ENCODE data around the gene ING4.

Gene ING4

GRCh38 chr12:6647083-6647604 is 15.8 kb downstream of the ING4 start, which contains the start of gene ACRBP:
Gene ACRBP, minus strand, starts transcription at chr12:6647432. Its CDS starts 66 bp downstream, at chr12:6647366.
- H3K4me3 ChIP-seq (ENCODE audit: low read depth, low read length) = peak within 1 kb of the TSS; percentile 45
- DNase-seq (ENCODE audit: low read depth, low spot score) = peak; percentile 62
- in situ Hi-C loops (cut with HindIII; ENCODE audit: low sequenced_read_pairs) = no loop called here
- TF ChIP-seq CTCF (IDR thresholded peaks at IDR 0.05; ENCODE audit: low read depth, low read length) = no peak

- in situ Hi-C loops (cut with HindIII; ENCODE audit: low sequenced_read_pairs) = no loop called here
- H3K4me3 ChIP-seq (ENCODE audit: low read depth, low read length) = peak overlapping the region; percentile 45
Observed at GRCh38 chr12:6646276-6647082, 16.4 kb downstream of the ING4 start.

GRCh38 chr12:6644903-6645302 is 18.0 kb downstream of the ING4 start:
- peak; percentile 40 for TF ChIP-seq CTCF (IDR thresholded peaks at IDR 0.05; ENCODE audit: low read depth, low read length)
- DNase-seq (ENCODE audit: low read depth, low spot score) = no peak
- in situ Hi-C loops (cut with HindIII; ENCODE audit: low sequenced_read_pairs) = no loop called here
- no peak overlapping the region for H3K4me3 ChIP-seq (ENCODE audit: low read depth, low read length)

More at GRCh38 chr12:6646276-6647082, 16.4 kb downstream of the ING4 start:
- DNase-seq (ENCODE audit: low read depth, low spot score) = no peak
- no peak for TF ChIP-seq CTCF (IDR thresholded peaks at IDR 0.05; ENCODE audit: low read depth, low read length)

- no peak overlapping the region for H3K4me3 ChIP-seq (ENCODE audit: low read depth, low read length)
- TF ChIP-seq CTCF (IDR thresholded peaks at IDR 0.05; ENCODE audit: low read depth, low read length) = no peak
- no peak for DNase-seq (ENCODE audit: low read depth, low spot score)
- in situ Hi-C loops (cut with HindIII; ENCODE audit: low sequenced_read_pairs) = no loop called here
Observed at GRCh38 chr12:6644257-6644596, 18.7 kb downstream of the ING4 start.

- TF ChIP-seq CTCF (IDR thresholded peaks at IDR 0.05; ENCODE audit: low read depth, low read length) = no peak
- no peak overlapping the region for H3K4me3 ChIP-seq (ENCODE audit: low read depth, low read length)
- DNase-seq (ENCODE audit: low read depth, low spot score) = no peak
- in situ Hi-C loops (cut with HindIII; ENCODE audit: low sequenced_read_pairs) = no loop called here
Observed at GRCh38 chr12:6643569-6644256, 19.2 kb downstream of the ING4 start.

GRCh38 chr12:6641131-6641530 is 21.8 kb downstream of the ING4 start:
- no peak for DNase-seq (ENCODE audit: low read depth, low spot score)
- in situ Hi-C loops (cut with HindIII; ENCODE audit: low sequenced_read_pairs) = no loop called here
- TF ChIP-seq CTCF (IDR thresholded peaks at IDR 0.05; ENCODE audit: low read depth, low read length) = no peak
- H3K4me3 ChIP-seq (ENCODE audit: low read depth, low read length) = no peak overlapping the region
